ENCODE measurements around the gene MUC3A.
"Not testable (repeated sequence)": the region's sequence is repeated elsewhere in the genome, so short reads cannot be mapped to it uniquely, and the experiment has no call there.

MUC3A gene, protein sequence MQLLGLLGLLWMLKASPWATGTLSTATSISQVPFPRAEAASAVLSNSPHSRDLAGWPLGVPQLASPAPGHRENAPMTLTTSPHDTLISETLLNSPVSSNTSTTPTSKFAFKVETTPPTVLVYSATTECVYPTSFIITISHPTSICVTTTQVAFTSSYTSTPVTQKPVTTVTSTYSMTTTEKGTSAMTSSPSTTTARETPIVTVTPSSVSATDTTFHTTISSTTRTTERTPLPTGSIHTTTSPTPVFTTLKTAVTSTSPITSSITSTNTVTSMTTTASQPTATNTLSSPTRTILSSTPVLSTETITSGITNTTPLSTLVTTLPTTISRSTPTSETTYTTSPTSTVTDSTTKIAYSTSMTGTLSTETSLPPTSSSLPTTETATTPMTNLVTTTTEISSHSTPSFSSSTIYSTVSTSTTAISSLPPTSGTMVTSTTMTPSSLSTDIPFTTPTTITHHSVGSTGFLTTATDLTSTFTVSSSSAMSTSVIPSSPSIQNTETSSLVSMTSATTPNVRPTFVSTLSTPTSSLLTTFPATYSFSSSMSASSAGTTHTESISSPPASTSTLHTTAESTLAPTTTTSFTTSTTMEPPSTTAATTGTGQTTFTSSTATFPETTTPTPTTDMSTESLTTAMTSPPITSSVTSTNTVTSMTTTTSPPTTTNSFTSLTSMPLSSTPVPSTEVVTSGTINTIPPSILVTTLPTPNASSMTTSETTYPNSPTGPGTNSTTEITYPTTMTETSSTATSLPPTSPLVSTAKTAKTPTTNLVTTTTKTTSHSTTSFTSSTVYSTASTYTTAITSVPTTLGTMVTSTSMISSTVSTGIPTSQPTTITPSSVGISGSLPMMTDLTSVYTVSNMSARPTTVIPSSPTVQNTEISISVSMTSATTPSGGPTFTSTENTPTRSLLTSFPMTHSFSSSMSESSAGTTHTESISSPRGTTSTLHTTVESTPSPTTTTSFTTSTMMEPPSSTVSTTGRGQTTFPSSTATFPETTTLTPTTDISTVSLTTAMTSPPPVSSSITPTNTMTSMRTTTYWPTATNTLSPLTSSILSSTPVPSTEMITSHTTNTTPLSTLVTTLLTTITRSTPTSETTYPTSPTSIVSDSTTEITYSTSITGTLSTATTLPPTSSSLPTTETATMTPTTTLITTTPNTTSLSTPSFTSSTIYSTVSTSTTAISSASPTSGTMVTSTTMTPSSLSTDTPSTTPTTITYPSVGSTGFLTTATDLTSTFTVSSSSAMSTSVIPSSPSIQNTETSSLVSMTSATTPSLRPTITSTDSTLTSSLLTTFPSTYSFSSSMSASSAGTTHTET (N-terminal part only)

DNA sequence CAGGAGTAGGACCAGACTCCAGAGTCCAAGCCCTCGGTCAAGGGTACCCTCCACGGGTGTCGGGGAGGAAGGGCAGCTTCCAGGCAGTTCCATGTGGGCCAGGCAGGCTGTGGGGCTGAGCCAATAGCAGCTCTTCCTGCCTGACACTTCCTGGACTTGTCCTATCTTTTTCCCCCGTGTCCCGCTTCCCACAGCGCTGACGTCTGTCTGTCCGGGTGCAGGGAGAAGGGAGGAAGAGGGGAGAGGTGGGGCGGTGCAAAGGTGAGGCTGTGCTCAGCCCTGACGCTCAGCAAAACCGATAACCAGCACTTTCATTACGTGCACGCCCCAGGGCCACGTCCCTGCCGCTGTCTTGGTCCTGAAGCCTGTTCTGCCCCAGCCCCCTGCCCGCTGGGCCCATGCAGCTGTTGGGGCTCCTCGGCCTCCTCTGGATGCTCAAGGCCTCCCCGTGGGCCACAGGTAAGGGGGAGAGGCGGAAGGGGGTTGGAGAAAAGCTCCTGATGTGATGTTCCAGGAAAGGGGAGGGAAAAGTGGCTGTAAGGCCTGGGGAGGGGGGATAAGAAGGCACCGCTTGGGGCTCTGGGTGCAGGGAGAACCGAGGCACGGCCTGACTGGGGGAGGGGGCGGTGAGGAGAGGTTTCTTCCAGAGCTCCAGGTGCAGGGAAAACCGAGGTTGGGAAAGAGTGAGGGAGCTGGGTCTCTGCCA, at the start of gene MUC3A:
MUC3A (plus strand) TSS at position 308 of the 706 bp plus-strand sequence; CDS start at position 399, 91 bp downstream.
- H3K27ac ChIP-seq: no peak within 1 kb of the TSS
- TF ChIP-seq, protein P1, sequence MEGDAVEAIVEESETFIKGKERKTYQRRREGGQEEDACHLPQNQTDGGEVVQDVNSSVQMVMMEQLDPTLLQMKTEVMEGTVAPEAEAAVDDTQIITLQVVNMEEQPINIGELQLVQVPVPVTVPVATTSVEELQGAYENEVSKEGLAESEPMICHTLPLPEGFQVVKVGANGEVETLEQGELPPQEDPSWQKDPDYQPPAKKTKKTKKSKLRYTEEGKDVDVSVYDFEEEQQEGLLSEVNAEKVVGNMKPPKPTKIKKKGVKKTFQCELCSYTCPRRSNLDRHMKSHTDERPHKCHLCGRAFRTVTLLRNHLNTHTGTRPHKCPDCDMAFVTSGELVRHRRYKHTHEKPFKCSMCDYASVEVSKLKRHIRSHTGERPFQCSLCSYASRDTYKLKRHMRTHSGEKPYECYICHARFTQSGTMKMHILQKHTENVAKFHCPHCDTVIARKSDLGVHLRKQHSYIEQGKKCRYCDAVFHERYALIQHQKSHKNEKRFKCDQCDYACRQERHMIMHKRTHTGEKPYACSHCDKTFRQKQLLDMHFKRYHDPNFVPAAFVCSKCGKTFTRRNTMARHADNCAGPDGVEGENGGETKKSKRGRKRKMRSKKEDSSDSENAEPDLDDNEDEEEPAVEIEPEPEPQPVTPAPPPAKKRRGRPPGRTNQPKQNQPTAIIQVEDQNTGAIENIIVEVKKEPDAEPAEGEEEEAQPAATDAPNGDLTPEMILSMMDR (conservative IDR thresholded peaks at IDR 0.05): no peak

DNA sequence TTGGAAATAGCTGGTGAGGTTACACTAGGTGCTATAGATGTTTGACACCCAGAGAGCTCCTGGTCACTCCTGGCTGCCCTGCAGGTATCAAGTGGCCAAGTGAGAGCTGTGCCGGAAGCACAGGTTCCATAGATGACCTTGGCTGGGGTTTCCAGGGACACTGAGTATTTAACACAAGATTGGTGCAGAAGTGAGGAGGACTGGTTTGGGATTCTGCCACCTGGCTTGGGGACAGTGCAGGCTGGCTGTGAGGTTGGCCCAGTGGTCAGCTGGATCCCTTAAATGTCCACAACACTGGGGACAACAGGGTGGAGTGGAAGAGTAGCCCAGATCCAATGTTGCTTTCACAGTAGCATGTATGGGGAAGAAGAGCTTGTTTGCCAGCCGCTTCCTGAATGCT, 48.4 kb upstream of the MUC3A start:
- TF ChIP-seq, protein P1 (conservative IDR thresholded peaks at IDR 0.05): no peak
- H3K27ac ChIP-seq: no peak overlapping the region

DNA sequence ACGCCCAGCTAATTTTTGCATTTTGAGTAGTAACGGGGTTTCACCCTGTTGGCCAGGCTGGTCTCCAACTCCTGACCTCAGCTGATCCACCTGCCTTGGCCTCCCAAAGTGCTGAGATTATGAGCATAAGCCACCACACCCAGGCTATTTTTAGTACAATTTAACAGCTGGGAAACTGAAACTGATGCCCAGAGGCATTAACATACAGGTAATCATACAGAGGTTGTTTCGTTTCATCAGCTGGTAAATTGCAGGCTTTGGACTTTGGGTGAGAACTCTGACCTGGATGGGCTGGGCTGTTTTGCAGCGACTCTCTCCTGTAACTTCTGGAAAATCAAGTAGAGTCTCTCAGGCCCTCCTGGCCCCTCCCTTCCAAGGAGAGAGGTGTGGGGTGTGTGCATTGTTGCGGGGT, 47.4 kb upstream of the MUC3A start:
- H3K27ac ChIP-seq: no peak overlapping the region
- TF ChIP-seq, protein P1 (conservative IDR thresholded peaks at IDR 0.05): no peak

DNA sequence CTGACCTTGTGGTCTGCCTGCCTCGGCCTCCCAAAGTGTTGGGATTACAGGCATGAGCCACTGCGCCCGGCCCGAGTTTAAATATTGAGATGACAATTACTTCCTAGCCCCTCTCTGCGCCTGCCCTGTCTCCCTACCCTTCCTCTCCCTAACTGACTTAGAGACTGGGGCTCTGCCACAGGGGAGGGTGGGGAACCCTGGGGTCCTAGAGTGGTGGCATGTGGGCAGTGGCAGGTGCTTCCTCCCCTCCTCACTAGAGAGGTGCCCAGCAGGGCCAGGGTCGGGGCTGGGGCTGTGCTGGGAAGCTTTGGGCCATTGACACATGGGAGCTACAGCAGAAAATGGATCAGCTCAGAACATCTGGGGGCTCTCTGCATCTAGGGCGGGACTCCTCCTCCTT, 46.7 kb upstream of the MUC3A start:
- TF ChIP-seq, protein P1 (conservative IDR thresholded peaks at IDR 0.05): no peak
- H3K27ac ChIP-seq: no peak overlapping the region

DNA sequence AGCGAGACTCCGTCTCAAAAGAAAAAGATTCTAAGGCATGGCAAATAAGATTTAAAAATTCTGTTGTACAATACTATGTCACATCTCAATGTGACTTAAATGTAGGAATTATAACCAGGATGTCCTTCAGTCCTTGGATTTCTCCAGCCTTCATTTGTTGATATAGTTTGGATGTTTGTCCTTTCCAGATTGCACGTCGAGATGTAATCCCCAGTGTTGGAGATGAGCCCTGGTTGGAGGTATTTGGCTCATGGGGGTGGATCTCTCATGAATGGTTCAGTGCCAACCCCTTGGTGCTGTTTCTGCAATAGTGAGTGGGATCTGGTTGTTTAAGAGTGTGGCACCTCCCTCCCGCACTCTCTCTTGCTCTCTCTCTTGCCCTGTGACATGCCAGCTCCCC, 40.8 kb upstream of the MUC3A start:
- H3K27ac ChIP-seq: no peak overlapping the region
- TF ChIP-seq, protein P1 (conservative IDR thresholded peaks at IDR 0.05): no peak

DNA sequence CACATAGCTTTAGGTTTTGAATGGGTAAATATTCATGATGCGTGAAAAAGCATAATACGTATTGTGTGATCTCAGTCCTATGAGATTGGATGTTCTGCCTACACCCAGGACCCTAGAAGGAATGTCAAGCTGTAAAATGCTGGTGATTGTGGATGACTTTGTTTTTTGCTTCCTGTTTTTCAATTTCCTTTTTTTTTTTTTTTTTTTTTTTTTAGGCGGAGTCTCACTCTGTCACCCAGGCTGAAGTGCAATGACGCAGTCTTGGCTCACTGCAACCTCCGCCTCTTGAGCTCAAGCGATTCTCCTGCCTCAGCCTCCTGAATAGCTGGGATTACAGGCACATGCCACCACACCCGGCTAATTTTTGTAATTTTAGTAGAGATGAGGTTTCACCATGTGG, 38.9 kb upstream of the MUC3A start:
- H3K27ac ChIP-seq: not testable (repeated sequence)

DNA sequence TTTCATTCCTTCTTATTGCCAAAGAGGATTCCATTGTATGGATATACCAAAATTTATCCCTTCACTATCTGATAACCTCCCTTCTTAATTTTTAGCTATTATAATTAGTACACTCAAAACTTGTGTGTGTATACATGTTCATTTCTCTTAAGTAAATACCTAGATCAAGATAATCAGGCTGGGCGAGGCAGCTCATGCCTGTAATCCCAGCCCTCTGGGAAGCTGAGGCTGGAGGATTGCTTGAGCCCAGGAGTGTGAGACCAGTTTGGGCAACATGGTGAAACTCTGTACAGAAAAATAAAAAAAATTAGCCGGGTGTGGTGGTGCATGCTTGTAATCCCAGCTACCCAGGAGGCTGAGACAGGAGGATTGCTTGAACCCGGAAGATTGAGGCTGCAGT, 37.9 kb upstream of the MUC3A start:
- TF ChIP-seq, protein P1 (conservative IDR thresholded peaks at IDR 0.05): no peak
- H3K27ac ChIP-seq: no peak overlapping the region

All from VCaP (cell line).